HepG2 (cell line): ENCODE measurements around the gene GJD4. TPM values are rescaled to one million over a fixed set of nuclear protein-coding genes. Genes with fewer than 3 reads are reported as not detected.

ENCODE experiments used
- ATF7-NPFF ChIP-seq: sonication (generic); formaldehyde crosslinking; IDR thresholded peaks from 2 replicates; pipeline ENCODE4 v1.8.1; 2023; ENCODE audit warnings: mild to moderate bottlenecking, low read depth, missing genetic modification reagents, moderate library complexity
- HBP1 ChIP-seq: IDR thresholded peaks from 2 replicates; pipeline ENCODE4 v1.6.1; 2016; ENCODE audit warnings: low read depth, control low read depth
- HMGA1 ChIP-seq: sonication (generic); formaldehyde crosslinking; conservative IDR thresholded peaks from 2 replicates; pipeline ENCODE4 v1.4.0; 2020; ENCODE audit warnings: missing genetic modification reagents
- KLF15 ChIP-seq: sonication (generic); formaldehyde crosslinking; IDR thresholded peaks from 2 replicates; pipeline ENCODE4 v1.8.1; 2023; ENCODE audit warnings: borderline replicate concordance, mild to moderate bottlenecking, inconsistent platforms, missing genetic modification reagents, mixed read lengths
- MAFF ChIP-seq: IDR thresholded peaks from 2 replicates; pipeline ENCODE4 v1.6.1; 2011; ENCODE audit warnings: low read depth, low read length, improper control_type of control experiment
- MATR3 ChIP-seq: sonication (generic); formaldehyde crosslinking; IDR thresholded peaks from 2 replicates; pipeline ENCODE4 v1.4.0; 2020; ENCODE audit warnings: missing genetic modification reagents
- PATZ1 ChIP-seq: sonication (generic); formaldehyde crosslinking; IDR thresholded peaks from 2 replicates; pipeline ENCODE4 v1.4.0; 2020; ENCODE audit warnings: missing genetic modification reagents
- TIGD3 ChIP-seq: sonication (generic); formaldehyde crosslinking; IDR thresholded peaks from 2 replicates; pipeline ENCODE4 v1.5.1; 2020; ENCODE audit warnings: mild to moderate bottlenecking, missing genetic modification reagents, borderline replicate concordance
- ZBED4 ChIP-seq: sonication (generic); formaldehyde crosslinking; IDR thresholded peaks from 2 replicates; pipeline ENCODE4 v1.4.0; 2020; ENCODE audit warnings: missing genetic modification reagents, borderline replicate concordance
- ZNF280D ChIP-seq: sonication (generic); formaldehyde crosslinking; IDR thresholded peaks from 2 replicates; pipeline ENCODE4 v1.5.1; 2020; ENCODE audit warnings: mild to moderate bottlenecking, missing genetic modification reagents
- ZNF44 ChIP-seq: sonication (generic); formaldehyde crosslinking; IDR thresholded peaks from 2 replicates; pipeline ENCODE4 v1.5.1; 2020; ENCODE audit warnings: mild to moderate bottlenecking, missing genetic modification reagents
- ZNF878 ChIP-seq: sonication (generic); formaldehyde crosslinking; IDR thresholded peaks from 2 replicates; pipeline ENCODE4 v1.8.1; 2023; ENCODE audit warnings: mild to moderate bottlenecking, missing genetic modification reagents, moderate library complexity
- ZSCAN29 ChIP-seq: sonication (generic); formaldehyde crosslinking; conservative IDR thresholded peaks from 2 replicates; pipeline ENCODE4 v1.4.0; 2020; ENCODE audit warnings: mild to moderate bottlenecking, missing genetic modification reagents
- polyA plus RNA-seq, 8 experiments: library from polyadenylated mRNA; depleted of rRNA in 3 of 8; stranded (reverse) in 7 of 8; unstranded in 1 of 8; fragments of >200 nt; fragmentation: Illumina TruSeq in 4 of 8; extraction: Trizol in 4 of 8; gene quantifications; 2 replicates each; pipeline versions ENCODE4 v1.2.1 to v1.2.3, GENCODE V29; 2011 to 2016; ENCODE audit warnings: low read depth in 4 of 8, missing spikeins in 1 of 8, mixed read lengths in 1 of 8; ENCODE audit not compliant: insufficient read depth in 1 of 8
- total RNA-seq, 5 experiments: library from RNA; depleted of rRNA; stranded (reverse); fragments of >200 nt; fragmentation: Illumina TruSeq; extraction: Trizol; gene quantifications; 2 replicates each; pipeline ENCODE4 v1.2.3, GENCODE V29; 2016; ENCODE audit warnings: low read depth in 1 of 5

GJD4 gene
- total and polyA plus RNA-seq, 2 of the 13 experiments (the other 11 are each of a cell fraction or from before 2014, with no cell fraction given) = not detected

GRCh38 chr10:35612385-35613106 lies 7.4 kb downstream of the GJD4 start (continued):
- TF ChIP-seq KLF15 (CRISPR knock-in tag) = no peak
- TF ChIP-seq ZNF280D = no peak
- TF ChIP-seq PATZ1 = 0 out of 2 replicates have a peak, but pooled peaks have one; percentile 35
- no peak for TF ChIP-seq HBP1
- TF ChIP-seq ZNF878 (CRISPR knock-in tag) = no peak
- no peak for TF ChIP-seq HMGA1 (CRISPR knock-in tag)
- no peak for TF ChIP-seq ZNF44 (CRISPR knock-in tag)
- TF ChIP-seq ZBED4 (CRISPR knock-in tag) = no peak
- 0 out of 2 replicates have a peak, but pooled peaks have one; percentile 26 for TF ChIP-seq ZSCAN29 (CRISPR knock-in tag)
- no peak for TF ChIP-seq MATR3 (CRISPR knock-in tag)
- TF ChIP-seq TIGD3 (CRISPR knock-in tag) = no peak
- TF ChIP-seq MAFF = peak; percentile 55
- no peak for TF ChIP-seq ATF7-NPFF (CRISPR knock-in tag)
